Mucosa of stomach (tissue), 1 donor: ENCODE measurements around the gene CCL27.

Experiments
- H3K27me3 ChIP-seq: one replicate; pipeline ENCODE4 v1.7.0; 2013; ENCODE audit warnings: mild to moderate bottlenecking, low read length; ENCODE audit not compliant: control insufficient read depth, insufficient read depth
- H3K36me3 ChIP-seq: one replicate; pipeline ENCODE4 v1.7.0; 2013; ENCODE audit warnings: low read length; ENCODE audit not compliant: control insufficient read depth, insufficient read depth
- H3K4me1 ChIP-seq: one replicate; pipeline ENCODE4 v1.7.0; 2013; ENCODE audit warnings: mild to moderate bottlenecking, low read length; ENCODE audit not compliant: control insufficient read depth, insufficient read depth
- H3K4me3 ChIP-seq: one replicate; pipeline ENCODE4 v1.7.0; 2013; ENCODE audit warnings: low read length
- H3K9ac ChIP-seq: one replicate; pipeline ENCODE4 v1.7.0; 2013; ENCODE audit warnings: mild to moderate bottlenecking, low read length, moderate library complexity
- H3K9me3 ChIP-seq: one replicate; pipeline ENCODE4 v1.7.0; 2013; ENCODE audit warnings: mild to moderate bottlenecking, low read length, moderate library complexity; ENCODE audit not compliant: control insufficient read depth
- donor health status: Pancreatic carcinoma.

Gene CCL27

GRCh38 chr9:34690983-34691935 lies 28.8 kb upstream of the CCL27 start, which contains the start of gene CCL19:
CCL19 (minus strand) TSS chr9:34691276; CDS start chr9:34691139, 137 bp downstream.
- H3K27me3 ChIP-seq = no peaks in the 10 kb centered on the region
- H3K4me3 ChIP-seq = no peak within 1 kb of the TSS
- no peak within 1 kb of the TSS for H3K9ac ChIP-seq
- H3K4me1 ChIP-seq = peaks cover 8% of the 10 kb centered on the region
- H3K9me3 ChIP-seq = no peaks in the 10 kb centered on the region
- no peaks in the 10 kb centered on the region for H3K36me3 ChIP-seq

- H3K36me3 ChIP-seq = no peaks in the 10 kb centered on the region
- H3K27me3 ChIP-seq = no peaks in the 10 kb centered on the region
- no peak overlapping the region for H3K9ac ChIP-seq
- no peaks in the 10 kb centered on the region for H3K9me3 ChIP-seq
- H3K4me1 ChIP-seq = peaks cover 8% of the 10 kb centered on the region
- no peak overlapping the region for H3K4me3 ChIP-seq
Measured at GRCh38 chr9:34689512-34689911, 27.1 kb upstream of the CCL27 start.

- H3K36me3 ChIP-seq = no peaks in the 10 kb centered on the region
- peaks cover 8% of the 10 kb centered on the region for H3K4me1 ChIP-seq
- no peak overlapping the region for H3K9ac ChIP-seq
- no peaks in the 10 kb centered on the region for H3K27me3 ChIP-seq
- no peaks in the 10 kb centered on the region for H3K9me3 ChIP-seq
- no peak overlapping the region for H3K4me3 ChIP-seq
Measured at GRCh38 chr9:34689116-34689470, 26.6 kb upstream of the CCL27 start.

GRCh38 chr9:34688329-34689115 lies 26.1 kb upstream of the CCL27 start:
- Histone ChIP-seq H3K9ac (no peak overlapping the region), H3K4me3 (no peak overlapping the region), H3K27me3 (no peaks in the 10 kb centered on the region), H3K36me3 (no peaks in the 10 kb centered on the region), H3K9me3 (no peaks in the 10 kb centered on the region), H3K4me1 (peaks cover 8% of the 10 kb centered on the region)

GRCh38 chr9:34687276-34688030 lies 25.0 kb upstream of the CCL27 start:
- no peak overlapping the region for H3K9ac ChIP-seq
- H3K36me3 ChIP-seq = no peaks in the 10 kb centered on the region
- peaks cover 8% of the 10 kb centered on the region for H3K4me1 ChIP-seq
- no peaks in the 10 kb centered on the region for H3K9me3 ChIP-seq
- H3K27me3 ChIP-seq = no peaks in the 10 kb centered on the region
- H3K4me3 ChIP-seq = no peak overlapping the region

- Histone ChIP-seq H3K27me3 (no peaks in the 10 kb centered on the region), H3K4me1 (peaks cover 8% of the 10 kb centered on the region), H3K9me3 (no peaks in the 10 kb centered on the region), H3K9ac (no peak overlapping the region), H3K36me3 (no peaks in the 10 kb centered on the region), H3K4me3 (no peak overlapping the region)
Measured at GRCh38 chr9:34686732-34687131, 24.3 kb upstream of the CCL27 start.

- no peaks in the 10 kb centered on the region for H3K9me3 ChIP-seq
Measured at GRCh38 chr9:34686231-34686630, 23.8 kb upstream of the CCL27 start.

GRCh38 chr9:34685591-34685990 lies 23.1 kb upstream of the CCL27 start:
- peaks cover 8% of the 10 kb centered on the region for H3K4me1 ChIP-seq
- no peaks in the 10 kb centered on the region for H3K36me3 ChIP-seq
- H3K27me3 ChIP-seq = no peaks in the 10 kb centered on the region
- no peak overlapping the region for H3K9ac ChIP-seq
- no peak overlapping the region for H3K4me3 ChIP-seq
- no peaks in the 10 kb centered on the region for H3K9me3 ChIP-seq

More at GRCh38 chr9:34686231-34686630, 23.8 kb upstream of the CCL27 start:
- H3K9ac ChIP-seq = no peak overlapping the region
- H3K27me3 ChIP-seq = no peaks in the 10 kb centered on the region
- H3K4me1 ChIP-seq = peaks cover 8% of the 10 kb centered on the region
- no peak overlapping the region for H3K4me3 ChIP-seq
- H3K36me3 ChIP-seq = no peaks in the 10 kb centered on the region

- H3K4me3 ChIP-seq = no peak overlapping the region
- H3K4me1 ChIP-seq = peaks cover 8% of the 10 kb centered on the region
- no peaks in the 10 kb centered on the region for H3K36me3 ChIP-seq
- H3K9ac ChIP-seq = no peak overlapping the region
- no peaks in the 10 kb centered on the region for H3K27me3 ChIP-seq
- H3K9me3 ChIP-seq = no peaks in the 10 kb centered on the region
Measured at GRCh38 chr9:34684816-34685215, 22.4 kb upstream of the CCL27 start.

GRCh38 chr9:34684145-34684544 lies 21.7 kb upstream of the CCL27 start:
- no peaks in the 10 kb centered on the region for H3K27me3 ChIP-seq
- H3K4me1 ChIP-seq = peaks cover 6% of the 10 kb centered on the region
- no peak overlapping the region for H3K4me3 ChIP-seq
- H3K9me3 ChIP-seq = no peaks in the 10 kb centered on the region
- H3K9ac ChIP-seq = no peak overlapping the region
- H3K36me3 ChIP-seq = no peaks in the 10 kb centered on the region

GRCh38 chr9:34675869-34676268 lies 13.4 kb upstream of the CCL27 start:
- H3K4me1 ChIP-seq = peaks cover 4% of the 10 kb centered on the region
- H3K9me3 ChIP-seq = no peaks in the 10 kb centered on the region

More at GRCh38 chr9:34675869-34676268, 13.4 kb upstream of the CCL27 start:
- Histone ChIP-seq H3K27me3 (no peaks in the 10 kb centered on the region), H3K4me3 (no peak overlapping the region), H3K36me3 (no peaks in the 10 kb centered on the region), H3K9ac (no peak overlapping the region)
